ENCODE measurements around the gene IPO4. TPM values are rescaled to one million over a fixed set of nuclear protein-coding genes. Genes with fewer than 3 reads are reported as not detected.

Gene IPO4
- total and polyA plus RNA-seq, 12 donors: 19.1 to 84.9 (median 42.8) TPM

DNA sequence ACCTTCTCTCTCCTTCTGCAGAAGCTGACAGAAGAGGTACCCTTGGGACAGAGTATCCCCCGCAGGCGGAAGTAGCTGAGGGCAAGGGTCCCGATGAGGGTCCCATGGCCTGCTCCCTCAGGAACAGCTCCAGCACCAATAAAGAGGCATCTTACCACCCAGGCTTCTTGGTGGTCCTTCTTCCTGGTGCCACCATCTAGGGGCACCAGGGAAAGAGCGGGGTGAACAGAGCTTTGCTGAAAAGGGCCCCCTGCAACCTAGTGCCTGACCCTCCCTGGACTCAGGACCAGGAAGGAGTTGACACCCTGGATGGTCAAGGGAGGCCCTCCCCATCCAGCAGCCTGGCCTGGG lies 28.1 kb downstream of the IPO4 start:
- no peaks in the 10 kb centered on the region for H3K9me3 ChIP-seq (replicated peaks in 1 of 3)
- TF ChIP-seq POLR2A (IDR thresholded peaks at IDR 0.05): no peak
- TF ChIP-seq, protein P1, sequence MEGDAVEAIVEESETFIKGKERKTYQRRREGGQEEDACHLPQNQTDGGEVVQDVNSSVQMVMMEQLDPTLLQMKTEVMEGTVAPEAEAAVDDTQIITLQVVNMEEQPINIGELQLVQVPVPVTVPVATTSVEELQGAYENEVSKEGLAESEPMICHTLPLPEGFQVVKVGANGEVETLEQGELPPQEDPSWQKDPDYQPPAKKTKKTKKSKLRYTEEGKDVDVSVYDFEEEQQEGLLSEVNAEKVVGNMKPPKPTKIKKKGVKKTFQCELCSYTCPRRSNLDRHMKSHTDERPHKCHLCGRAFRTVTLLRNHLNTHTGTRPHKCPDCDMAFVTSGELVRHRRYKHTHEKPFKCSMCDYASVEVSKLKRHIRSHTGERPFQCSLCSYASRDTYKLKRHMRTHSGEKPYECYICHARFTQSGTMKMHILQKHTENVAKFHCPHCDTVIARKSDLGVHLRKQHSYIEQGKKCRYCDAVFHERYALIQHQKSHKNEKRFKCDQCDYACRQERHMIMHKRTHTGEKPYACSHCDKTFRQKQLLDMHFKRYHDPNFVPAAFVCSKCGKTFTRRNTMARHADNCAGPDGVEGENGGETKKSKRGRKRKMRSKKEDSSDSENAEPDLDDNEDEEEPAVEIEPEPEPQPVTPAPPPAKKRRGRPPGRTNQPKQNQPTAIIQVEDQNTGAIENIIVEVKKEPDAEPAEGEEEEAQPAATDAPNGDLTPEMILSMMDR (IDR thresholded peaks at IDR 0.05): no peak
- DNase-seq: no peak
- no peaks in the 10 kb centered on the region for H3K27me3 ChIP-seq
- no peak overlapping the region for H3K4me3 ChIP-seq
- H3K27ac ChIP-seq: peak overlapping the region in 4 of 5 donors; percentile 56 to 95 (median 80)
- H3K4me1 ChIP-seq (replicated peaks in 1 of 2): peaks cover 9 to 36% of the 10 kb centered on the region in 2 donors
- intact Hi-C loops (cut with DNase I): no loop called here
- peaks cover 0 to 73% of the 10 kb centered on the region in 2 donors for H3K36me3 ChIP-seq (replicated peaks in 1 of 2)
- WGBS, 4 donors: 86 to 95% (median 92%) methylated on average over 3 to 4 of the region's 4 CpGs

DNA sequence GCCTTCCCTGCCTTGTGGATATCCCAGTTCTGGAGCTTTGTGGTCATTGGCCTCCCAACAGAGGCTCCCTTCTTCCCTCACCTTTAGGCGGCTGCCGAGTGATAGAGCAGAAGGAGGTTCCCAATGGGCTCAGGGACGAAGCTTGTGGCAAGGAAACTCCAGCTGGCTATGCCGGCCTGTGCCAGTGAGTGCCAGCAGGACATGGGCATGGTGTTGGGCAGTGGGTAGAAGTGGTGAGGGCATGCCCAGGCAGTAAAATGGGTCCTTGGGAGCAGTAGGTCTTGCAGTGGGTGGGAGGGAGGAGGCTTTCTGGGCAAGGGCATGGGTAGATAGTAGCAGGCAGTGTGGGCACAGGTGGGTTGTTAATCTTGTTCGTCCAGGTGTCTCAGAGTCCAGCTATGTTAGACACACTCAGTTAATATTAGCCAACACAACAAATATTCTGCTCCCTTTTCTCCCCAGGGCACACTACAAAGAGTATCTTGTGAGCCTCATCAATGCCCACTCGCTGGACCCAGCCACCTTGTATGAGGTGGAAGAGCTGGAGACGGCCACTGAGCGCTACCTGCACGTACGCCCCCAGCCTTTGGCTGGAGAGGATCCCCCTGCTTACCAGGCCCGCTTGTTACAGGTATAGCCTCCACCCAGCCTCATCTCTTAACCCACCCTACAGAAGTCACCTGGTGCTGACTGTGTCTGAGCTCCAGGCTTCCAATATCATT lies 28.7 kb downstream of the IPO4 start:
- no peaks in the 10 kb centered on the region for H3K9me3 ChIP-seq (replicated peaks in 1 of 3)
- peak overlapping the region in 2 of 5 donors; percentile 86 to 95 for H3K27ac ChIP-seq
- 86 to 94% (median 93%) methylated on average over 11 of the region's 11 CpGs for WGBS, 4 donors
- H3K36me3 ChIP-seq (replicated peaks in 1 of 2): peaks cover 0 to 73% of the 10 kb centered on the region in 2 donors
- no peaks in the 10 kb centered on the region for H3K27me3 ChIP-seq
- TF ChIP-seq POLR2A (IDR thresholded peaks at IDR 0.05): no peak
- TF ChIP-seq, protein P1 (IDR thresholded peaks at IDR 0.05): no peak
- H3K4me1 ChIP-seq (replicated peaks in 1 of 2): peaks cover 9 to 36% of the 10 kb centered on the region in 2 donors
- intact Hi-C loops (cut with DNase I): loop anchor here in 1 of 2 donors (10.0 kb wide), 1 partner anchor 95 kb away; no protein-coding TSS in a partner anchor
- no peak overlapping the region for H3K4me3 ChIP-seq
- no peak for DNase-seq

DNA sequence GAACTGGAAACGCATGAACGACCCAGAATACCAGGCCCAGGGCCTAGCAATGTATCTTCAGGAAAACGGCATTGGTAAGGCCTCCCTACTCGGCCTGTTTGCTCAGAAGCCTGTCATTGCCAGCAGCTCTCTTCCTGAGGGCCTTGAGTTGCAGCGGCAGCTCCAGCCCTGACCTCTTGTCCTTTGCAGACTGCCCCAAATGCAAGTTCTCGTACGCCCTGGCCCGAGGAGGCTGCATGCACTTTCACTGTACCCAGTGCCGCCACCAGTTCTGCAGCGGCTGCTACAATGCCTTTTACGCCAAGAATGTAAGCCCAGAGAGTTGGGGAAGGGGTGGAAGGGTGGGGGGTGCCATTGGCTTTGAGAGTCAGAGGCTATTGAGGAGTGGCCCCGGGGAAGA lies 31.3 kb downstream of the IPO4 start:
- Histone ChIP-seq H3K4me1 (replicated peaks in 1 of 2) (peaks cover 7 to 22% of the 10 kb centered on the region in 2 donors), H3K27ac (peak overlapping the region in 3 of 5 donors; percentile 26 to 70 (median 64)), H3K27me3 (no peaks in the 10 kb centered on the region), H3K36me3 (replicated peaks in 1 of 2) (peaks cover 0 to 64% of the 10 kb centered on the region in 2 donors), H3K9me3 (replicated peaks in 1 of 3) (no peaks in the 10 kb centered on the region), H3K4me3 (no peak overlapping the region)
- DNase-seq: peak in 3 of 7 donors; percentile 67 to 72 (median 71)
- WGBS, 4 donors: 50 to 71% (median 58%) methylated on average over 9 to 12 of the region's 12 CpGs
- TF ChIP-seq, protein P1 (IDR thresholded peaks at IDR 0.05): no peak
- TF ChIP-seq POLR2A (IDR thresholded peaks at IDR 0.05): no peak
- intact Hi-C loops (cut with DNase I): loop anchor here in 1 of 2 donors (10.0 kb wide), 1 partner anchor 93 kb away; no protein-coding TSS in a partner anchor

DNA sequence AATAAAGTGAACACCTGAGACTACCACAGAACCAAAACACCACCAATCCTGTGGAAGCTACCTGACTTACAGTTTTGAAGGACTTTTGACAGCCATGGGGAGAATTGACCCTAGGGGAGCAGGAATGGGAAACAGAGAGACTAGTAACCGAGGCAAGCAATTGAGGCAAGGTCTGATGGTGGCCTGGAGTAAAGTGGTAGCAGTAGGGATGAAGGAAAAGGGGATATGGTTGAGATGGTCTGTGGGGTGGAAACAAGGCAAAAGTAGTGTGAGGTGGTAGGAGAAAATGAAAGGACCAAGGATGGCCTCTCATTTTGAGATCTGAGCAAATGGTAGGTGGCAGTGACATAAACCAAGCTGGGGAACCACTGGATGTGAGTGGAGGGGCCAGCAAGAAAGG lies 31.8 kb downstream of the IPO4 start:
- Histone ChIP-seq H3K27me3 (no peaks in the 10 kb centered on the region), H3K4me3 (no peak overlapping the region), H3K4me1 (replicated peaks in 1 of 2) (peaks cover 4 to 17% of the 10 kb centered on the region in 2 donors), H3K27ac (peak overlapping the region in 4 of 5 donors; percentile 26 to 70 (median 52)), H3K9me3 (replicated peaks in 1 of 3) (no peaks in the 10 kb centered on the region), H3K36me3 (replicated peaks in 1 of 2) (peaks cover 0 to 69% of the 10 kb centered on the region in 2 donors)
- 87 to 94% (median 90%) methylated on average over 1 of the region's 1 CpG for WGBS, 4 donors
- intact Hi-C loops (cut with DNase I): loop anchor here in 1 of 2 donors (10.0 kb wide), 1 partner anchor 92 kb away; no protein-coding TSS in a partner anchor
- no peak for DNase-seq
- TF ChIP-seq POLR2A (IDR thresholded peaks at IDR 0.05): no peak
- TF ChIP-seq, protein P1 (IDR thresholded peaks at IDR 0.05): no peak
